NCI-H82 treated with DMSO at 0.1 percent for 48 hours (cell line): Measurements from ENCODE around the gene KLHDC7A.
"Not testable (repeated sequence)": the region's sequence is repeated elsewhere in the genome, so short reads cannot be mapped to it uniquely, and the experiment has no call there.

Experiments used
- DNase-seq: peaks from one replicate; lab custom pipeline; 2025; ENCODE audit not compliant: unreplicated experiment; lab: John Stamatoyannopoulos, UW

KLHDC7A gene

DNA sequence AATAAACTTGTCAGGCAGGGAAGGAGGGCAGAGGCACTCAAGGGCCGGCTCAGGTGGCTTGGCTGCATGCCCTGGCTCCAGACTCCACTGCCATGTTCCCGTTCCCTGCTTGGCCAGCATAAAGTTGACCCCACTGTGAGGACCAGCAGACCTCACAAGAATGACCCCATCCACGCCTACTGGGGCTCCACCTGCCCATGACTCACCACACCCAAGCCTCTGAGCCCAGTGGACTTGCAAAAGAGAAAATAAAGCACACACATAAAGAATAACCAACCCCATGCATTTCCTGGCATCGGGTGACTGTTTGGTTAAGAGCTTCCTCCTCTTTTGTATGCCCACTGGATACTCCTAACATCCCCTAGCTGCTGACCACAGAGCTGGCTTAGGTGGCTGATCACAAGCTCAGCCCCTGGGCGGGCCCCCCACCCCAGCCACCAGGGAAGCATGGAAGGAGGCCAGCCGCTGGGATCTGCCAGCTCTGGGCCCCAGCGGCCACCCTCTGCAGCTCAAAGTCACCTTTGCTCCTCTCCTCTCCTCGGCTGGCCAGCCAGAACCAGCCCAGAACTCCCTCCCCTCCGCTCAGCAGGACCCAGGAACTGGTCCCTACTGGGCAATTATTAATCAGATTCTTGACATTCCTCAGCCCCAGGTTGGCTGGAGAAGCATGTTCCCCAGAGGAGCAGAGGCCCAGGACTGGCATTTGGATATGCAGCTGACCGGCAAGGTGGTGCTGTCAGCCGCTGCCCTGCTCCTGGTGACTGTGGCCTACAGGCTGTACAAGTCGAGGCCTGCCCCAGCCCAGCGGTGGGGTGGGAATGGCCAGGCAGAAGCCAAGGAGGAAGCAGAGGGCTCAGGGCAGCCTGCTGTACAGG, at the start of gene KLHDC7A:
Gene KLHDC7A (plus strand): TSS at position 616 of the 875 bp plus-strand sequence. CDS start 52 bp downstream, at position 668.
- DNase-seq, result no peak

DNA sequence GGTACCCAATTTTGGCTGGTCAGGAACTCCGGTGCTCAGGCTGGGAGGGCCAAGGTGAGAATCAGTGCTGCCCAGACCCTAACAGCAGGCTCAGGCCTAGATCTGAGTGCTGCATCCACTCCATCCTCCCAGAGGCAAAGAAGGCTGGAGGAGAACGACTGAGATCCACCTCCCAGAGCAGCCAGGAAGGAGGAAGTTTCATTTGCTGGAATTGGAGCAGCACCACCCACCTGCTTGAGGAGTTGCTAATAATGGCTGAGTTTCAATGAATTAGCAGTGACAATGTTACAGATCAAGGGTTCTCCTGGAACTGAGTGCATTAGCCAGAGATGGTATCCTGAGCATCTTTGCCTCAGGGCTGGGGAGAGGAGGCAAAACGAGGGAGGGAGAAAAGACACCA, 46.7 kb upstream of the KLHDC7A start:
- no peak for DNase-seq

DNA sequence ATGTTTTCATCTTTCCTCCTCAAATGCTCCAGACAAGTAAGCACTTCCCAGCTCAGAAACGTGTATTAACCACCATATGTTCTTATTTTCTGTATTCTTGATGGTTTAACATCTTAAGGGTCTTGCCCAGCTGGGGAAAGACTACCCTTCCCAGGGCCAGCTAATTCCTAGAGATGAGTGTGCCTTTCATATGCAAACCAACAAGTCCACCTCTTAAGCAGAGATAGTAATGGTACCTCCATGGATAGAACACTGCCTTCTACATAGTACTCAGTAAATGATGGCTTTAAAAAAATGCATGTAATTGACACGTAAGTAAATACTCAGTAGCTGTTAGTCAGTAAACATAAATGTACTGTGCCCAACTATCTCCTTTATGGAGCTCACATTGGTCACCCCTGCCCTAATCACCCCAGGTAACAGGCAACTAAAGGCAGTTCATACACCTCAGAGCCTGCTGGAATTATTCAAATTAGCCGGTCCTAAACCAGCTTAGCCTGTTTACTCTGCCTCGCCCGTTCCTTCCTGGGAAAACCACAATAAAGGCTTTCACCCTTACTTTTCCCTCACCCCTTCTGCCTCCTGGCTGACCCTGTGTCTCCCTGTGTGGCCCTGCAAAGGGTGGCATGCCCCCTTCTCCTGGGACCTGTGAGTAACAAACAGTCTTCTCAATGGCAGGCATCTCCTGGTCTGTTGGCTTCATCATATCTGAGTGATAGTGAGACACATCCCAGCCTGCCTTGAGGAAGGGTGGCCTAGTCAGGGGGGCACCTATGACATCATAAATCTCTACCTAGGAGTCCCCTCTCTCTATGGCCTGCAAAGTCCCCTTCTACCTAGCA, 40.1 kb upstream of the KLHDC7A start:
- no peak for DNase-seq

DNA sequence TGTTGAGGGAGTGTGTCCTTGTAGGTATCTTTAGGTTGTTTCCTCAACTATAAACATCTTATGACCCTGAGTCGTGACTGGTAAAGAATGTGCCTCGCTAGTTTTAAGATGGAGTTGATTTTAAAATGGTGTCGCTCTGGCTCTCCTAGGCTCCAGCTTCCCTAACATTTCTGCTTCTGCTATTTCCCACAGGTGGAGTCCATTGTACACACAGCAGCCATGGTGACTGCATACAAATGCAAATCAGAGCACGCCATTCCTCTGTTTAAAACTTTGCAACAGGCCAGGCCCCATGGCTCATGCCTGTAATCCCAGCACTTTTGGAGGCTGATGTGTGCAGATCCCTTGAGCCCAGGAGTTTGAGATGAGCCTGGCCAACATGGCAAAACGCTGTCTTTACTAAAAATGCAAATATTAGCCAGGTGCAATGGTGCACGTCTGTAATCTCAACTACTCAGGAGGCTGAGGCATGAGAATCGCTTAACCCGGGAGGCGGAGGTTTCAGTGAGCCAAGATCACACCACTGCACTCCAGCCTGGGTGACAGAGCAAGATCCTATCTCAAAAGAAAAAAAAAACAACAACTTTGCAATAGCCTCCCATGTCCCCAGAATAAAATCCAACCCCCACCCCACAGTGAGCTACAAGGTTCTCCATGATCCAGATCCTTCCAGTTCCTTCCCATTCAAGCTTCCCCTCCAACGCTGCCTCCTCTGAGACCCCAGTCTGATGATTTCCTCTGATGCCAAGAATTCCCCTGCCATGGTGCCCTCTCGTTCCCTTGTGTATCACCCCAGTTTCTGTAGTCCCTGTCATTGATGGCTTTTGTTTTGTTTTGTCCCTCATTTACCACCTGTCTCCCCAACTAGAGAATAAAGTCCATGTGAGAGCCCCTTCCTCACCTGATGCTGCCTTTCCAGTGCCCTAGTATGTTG, 36.9 kb upstream of the KLHDC7A start:
- no peak for DNase-seq

DNA sequence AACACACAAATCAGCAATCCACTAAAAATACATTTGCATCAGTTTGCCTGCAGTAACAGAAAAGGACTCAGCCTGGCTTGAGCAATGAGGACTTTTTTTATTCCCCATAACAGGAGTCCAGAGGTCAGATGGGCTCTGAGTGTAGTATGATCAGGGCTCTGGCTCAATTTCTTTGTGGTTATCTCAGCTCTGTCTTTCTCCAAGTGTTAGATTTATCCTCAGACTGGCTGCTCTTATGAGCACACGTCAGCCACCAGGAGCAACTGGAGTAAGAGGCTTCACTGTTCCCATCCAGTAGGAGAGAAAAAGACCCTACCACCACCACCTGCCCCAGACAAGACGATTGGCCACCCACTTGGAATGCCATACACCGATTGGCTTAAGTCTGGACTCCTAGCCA, 36.2 kb upstream of the KLHDC7A start:
- DNase-seq, result no peak

DNA sequence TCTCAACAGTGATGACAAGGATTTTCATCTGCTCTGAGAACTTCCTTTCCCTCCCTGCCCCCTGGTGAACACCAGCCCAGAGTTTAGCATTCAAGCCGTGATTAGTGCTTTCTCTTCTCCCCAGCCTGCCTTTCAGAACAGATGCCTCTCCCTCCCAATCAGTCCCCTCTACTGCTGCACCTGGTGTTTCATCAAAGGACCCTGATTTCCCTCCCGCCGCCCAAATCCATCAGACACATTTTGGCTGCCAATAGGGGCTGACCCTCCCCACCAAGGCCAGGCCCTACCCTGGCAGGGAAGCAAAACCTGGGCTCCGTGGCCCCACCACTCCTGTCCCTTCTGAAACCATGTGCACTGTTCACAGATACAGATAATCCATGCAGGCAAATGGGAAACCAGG, 34.0 kb upstream of the KLHDC7A start:
- DNase-seq, result no peak

DNA sequence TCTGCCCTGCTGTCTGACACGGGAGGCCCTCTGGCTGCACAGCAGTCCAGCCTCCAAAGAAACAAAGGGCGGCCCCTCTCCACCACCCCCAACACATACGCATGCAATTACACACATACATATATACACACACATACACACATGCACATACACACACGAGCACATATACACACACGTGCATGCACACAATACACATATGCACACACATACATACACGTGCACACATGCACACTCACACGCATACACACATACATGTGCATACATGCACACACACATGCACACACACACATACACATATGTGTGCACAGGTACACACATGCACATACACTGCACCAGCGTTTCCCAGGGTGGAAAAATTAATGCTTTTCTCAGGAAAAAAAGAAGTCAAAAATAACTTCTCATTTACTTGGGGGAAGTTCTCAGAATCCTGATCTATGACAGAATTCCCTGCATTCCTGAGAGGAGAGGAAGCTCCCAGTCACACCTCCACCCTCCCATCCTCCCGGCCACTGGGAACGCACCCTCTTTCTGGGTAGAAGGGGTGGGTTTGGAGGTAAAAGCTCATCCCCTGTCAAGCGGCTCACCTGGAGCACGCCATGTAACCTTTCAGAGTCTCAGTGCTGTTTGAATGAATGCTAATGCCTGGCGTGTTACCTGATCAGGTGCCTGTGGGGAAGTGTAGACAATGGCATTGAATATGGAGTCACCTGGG, 33.1 kb upstream of the KLHDC7A start:
- DNase-seq, result no peak

DNA sequence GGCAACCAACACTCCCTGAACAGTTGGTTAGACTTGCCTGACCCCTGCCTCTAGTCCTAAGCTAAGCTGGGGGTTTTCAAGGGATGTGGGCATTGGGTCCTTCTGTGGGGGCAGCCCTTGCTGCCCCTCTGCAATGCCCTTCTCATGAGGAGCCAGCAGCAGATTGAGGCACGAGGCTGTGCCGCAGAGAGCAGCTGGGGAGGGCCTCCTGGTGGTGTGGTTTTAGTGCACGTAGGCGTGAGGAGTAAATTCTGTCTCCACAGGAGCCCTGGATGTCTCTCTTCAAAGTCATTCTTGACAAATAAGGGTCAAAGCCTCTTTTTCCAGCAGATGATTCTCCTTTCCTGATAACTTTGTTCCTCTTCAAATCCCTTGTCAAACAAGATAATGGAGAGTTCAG, 31.8 kb upstream of the KLHDC7A start:
- DNase-seq, result no peak

DNA sequence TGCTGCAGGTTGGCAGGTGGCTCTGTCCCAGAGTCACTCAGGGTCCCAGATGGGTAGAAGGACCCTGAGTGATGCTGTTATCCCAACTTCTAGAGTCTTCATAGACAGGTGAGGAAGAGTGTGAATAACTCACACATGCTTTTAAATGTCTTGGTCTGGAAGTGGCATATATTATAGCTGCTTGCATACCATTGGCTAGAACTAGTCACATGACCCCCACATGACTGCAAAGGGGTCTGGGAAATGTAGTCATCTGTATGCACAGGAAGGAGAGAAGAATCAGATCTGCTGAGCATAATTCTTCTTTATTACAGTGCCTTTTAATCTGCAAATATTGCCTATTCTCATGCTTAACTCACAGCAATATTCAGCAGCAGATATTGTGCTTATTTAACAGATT, 28.2 kb upstream of the KLHDC7A start:
- peak; percentile 12 for DNase-seq

DNA sequence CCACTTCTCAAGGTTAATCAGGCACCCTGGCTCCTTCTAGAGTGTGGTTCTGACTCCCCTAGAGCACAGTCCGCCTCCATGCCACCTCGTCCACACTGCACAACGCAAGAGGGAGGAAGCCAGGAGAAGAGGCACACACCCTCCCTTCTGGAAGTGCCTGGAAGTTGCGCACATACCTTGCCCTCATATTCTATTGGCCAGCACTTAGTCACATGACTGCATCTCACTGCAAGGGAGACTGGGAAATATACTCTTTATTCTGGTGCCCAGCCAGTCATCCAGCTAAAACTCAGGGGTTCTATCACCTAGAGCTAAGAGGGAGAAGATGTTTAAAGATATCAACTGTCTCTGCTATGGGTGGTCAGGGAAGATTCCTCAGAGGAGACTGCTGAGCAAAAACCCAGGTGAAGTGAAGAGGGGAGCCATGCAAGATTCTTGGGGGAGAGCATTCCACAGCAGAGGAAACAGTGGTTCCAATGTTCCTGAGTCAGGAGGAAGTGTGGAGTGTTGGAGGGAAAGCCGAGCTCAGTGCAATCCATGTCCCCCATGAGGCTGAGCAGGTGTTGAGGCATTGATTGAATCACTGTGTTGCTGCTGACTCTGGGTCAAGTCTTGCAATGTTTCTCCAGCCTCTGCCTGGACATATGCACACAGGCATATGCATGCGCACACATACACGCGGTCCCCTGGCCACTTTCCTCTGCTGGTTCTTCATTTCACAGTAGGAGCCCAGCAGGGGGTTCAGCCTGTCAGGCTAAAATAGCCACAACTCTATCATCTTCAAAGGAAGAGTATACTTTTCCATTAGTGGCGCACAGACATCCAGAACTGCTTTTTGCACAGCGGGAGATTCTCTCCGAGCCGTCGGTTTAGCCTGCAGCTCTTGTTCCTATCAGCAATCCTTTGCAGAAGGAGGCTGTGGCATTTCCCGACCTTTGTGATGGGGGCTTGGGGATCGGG, 22.3 kb upstream of the KLHDC7A start:
- no peak for DNase-seq

DNA sequence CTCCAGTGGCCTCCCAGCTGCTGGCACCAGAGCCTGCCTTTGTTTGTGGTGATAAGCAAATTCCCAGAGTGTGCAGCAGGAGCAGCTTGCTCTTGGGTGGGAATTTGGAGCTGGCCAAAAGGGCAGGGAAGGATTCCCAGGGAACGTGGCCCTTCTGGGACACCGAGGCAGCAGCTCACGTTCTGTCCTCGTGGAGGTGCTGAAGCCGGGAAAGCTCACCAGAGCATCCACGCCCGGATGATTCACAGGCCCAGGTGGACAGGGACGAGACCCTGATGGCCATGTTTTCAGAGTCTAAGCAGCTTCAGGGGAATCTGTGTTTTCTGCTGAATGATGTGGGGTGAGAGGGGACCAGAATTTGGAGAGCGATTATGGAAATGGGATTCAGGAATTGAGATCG, 19.1 kb upstream of the KLHDC7A start:
- DNase-seq, result no peak

DNA sequence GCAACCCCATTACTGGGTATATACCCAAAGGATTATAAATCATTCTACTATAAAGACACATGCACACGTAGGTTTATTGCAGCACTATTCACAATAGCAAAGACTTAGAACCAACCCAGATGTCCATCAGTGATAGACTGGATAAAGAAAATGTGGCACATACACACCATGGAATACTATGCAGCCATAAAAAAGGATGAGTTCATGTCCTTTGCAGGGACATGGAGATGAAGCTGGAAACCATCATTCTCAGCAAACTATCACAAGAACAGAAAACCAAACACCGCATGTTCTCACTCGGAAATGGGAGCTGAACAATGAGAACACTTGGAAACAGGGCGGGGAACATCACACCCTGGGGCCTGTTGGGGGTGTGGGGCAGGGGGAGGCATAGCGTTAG, 18.2 kb upstream of the KLHDC7A start:
- DNase-seq, result not testable (repeated sequence)

DNA sequence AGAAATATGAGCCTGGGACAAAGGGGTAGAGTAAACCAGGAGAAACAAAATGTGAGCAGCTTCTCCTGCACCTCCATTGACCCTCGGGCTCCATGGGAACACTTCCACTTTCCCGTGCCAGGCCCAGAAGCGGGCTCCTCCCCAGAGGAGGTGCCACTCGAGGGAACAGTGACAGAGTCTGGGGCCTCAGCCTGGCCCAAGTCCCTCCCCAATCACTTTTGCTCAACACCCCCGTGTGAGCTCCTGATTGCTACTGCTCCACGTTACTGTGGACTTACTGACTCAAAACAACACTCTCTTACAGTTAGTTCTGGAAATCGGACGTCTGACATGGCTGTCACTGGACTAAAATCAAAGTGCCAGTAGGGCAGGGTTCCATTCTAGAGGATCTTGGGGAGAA, 17.7 kb upstream of the KLHDC7A start:
- no peak for DNase-seq

DNA sequence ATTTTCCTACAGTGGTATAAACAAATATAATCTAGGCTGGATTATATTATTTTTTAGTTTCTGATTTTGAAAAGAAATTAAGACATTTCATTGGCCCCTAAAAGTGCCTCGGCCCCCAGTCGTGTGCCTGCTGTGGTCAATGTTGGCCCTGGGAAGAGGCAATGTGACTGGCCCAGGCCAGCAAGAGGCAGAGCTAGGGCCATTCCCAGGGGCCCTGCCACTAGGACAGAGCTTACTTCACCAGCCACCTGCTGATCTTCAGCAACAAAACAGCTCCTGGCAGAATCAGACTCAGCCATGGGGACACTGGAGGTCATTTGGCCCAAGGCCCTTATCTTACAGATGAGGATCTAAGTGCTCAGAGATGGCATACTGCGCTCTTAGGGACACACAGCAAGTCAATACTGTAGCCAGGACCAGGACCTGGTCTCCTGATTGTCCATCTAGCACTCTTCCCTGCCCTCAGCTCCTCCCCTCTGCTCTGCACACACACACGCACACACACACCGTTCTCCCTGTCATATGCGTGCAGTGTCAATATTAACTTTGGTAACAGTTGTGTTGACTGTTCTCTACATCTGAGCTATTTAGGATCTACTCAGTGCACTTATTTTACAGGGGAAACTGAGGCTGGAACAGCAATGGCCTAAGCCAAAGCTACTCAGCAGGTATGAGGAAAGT, 16.6 kb upstream of the KLHDC7A start:
- DNase-seq, result no peak

DNA sequence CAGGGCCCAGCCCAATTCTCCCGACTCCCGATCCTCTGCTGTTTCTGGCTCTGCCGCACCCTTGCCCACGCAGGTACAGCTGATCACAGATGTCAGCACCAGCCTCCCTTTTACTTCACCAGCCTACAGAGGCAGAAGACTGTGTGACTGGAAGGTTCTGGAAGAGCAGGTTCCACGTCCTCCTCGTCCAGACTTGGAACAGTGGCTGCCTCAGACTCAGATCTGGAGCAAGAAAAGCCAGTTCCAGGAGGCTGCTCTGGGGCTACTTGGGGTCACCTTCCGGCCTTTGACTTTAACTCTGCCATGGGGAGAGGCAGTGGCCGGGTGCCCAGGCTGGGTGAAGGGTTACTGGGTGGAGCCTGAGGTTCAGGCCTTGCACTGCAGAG, 16.1 kb upstream of the KLHDC7A start:
- DNase-seq, result no peak

DNA sequence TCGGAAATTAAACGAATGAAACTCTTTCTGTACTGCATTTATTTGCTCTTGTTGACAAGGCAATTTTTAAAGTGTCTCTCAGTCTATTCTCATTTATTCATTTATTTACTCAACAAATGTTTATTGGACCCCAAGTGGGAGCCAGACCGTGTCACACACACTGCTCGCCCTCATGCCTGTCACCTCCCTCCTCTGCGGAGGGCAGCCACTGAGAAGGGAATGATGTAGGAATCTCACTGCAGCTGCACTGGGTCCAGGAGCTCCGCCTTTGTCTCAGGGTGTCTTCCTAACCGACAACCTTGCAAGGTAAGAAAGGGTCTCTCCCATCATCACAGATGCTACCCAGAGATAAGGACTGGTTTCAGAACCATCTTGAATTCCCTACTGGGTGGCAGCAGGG, 14.1 kb upstream of the KLHDC7A start:
- no peak for DNase-seq

DNA sequence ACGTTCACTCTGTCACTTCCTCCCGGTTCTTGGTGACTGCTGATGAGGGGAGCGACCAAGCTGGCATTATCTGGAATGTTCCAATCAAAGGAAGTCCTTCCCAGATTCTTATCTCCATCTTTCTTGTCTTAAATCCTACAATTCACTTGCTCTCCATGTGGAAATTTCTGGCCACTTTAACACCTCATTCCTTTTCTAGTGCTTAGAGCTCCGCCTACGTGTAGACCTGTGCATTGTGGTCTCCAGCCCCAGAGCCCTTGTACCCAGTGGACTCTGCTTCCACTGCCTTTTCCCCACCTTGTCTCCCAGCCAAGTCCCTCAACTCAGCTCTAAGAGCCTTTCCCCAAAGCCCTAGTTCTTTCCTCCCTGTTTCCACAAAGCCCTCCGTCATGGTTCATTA, 12.2 kb upstream of the KLHDC7A start:
- no peak for DNase-seq

DNA sequence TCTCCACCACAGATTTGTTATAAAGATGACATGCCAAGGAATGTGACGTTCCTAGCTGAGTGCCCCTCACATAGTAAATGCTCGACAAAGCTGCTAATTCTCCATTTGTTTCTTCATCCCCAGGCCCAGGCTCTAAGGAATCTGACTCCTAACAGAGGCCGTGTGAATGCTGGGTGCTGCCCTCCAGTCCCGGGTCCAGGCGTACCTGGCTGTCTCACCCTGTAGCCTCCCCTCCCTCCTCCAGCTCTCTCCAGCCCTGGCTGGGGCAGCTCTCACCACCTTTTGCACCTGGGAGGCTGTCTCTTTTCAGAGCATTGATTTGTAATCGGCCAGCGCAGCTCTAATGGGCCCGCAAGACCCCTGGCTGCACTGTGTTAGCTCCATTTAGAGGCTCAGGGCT, 11.2 kb upstream of the KLHDC7A start:
- DNase-seq, result no peak
